ENCODE data around the gene AADACL4. TPM values are rescaled to one million over a fixed set of nuclear protein-coding genes. Genes with fewer than 3 reads are reported as not detected.

Gene AADACL4
- total and polyA plus RNA-seq, 9 of the 15 experiments (the other 6 are each of a cell fraction or from before 2014, with no cell fraction given) = not detected

- TF ChIP-seq, protein P1, sequence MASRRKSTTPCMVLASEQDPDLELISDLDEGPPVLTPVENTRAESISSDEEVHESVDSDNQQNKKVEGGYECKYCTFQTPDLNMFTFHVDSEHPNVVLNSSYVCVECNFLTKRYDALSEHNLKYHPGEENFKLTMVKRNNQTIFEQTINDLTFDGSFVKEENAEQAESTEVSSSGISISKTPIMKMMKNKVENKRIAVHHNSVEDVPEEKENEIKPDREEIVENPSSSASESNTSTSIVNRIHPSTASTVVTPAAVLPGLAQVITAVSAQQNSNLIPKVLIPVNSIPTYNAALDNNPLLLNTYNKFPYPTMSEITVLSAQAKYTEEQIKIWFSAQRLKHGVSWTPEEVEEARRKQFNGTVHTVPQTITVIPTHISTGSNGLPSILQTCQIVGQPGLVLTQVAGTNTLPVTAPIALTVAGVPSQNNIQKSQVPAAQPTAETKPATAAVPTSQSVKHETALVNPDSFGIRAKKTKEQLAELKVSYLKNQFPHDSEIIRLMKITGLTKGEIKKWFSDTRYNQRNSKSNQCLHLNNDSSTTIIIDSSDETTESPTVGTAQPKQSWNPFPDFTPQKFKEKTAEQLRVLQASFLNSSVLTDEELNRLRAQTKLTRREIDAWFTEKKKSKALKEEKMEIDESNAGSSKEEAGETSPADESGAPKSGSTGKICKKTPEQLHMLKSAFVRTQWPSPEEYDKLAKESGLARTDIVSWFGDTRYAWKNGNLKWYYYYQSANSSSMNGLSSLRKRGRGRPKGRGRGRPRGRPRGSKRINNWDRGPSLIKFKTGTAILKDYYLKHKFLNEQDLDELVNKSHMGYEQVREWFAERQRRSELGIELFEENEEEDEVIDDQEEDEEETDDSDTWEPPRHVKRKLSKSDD (conservative IDR thresholded peaks at IDR 0.05; ENCODE audit: low read length) = no peak
- TF ChIP-seq ADNP (tag; IDR thresholded peaks at IDR 0.05) = no peak
- TF ChIP-seq PHF8 (IDR thresholded peaks at IDR 0.05; ENCODE audit: borderline replicate concordance, low read length) = no peak
- peak in 1 of 2 experiments; percentile 45; a peak in 3 of 4 replicates for TF ChIP-seq MNT (conservative IDR thresholded peaks at IDR 0.05)
- TF ChIP-seq, protein P2, sequence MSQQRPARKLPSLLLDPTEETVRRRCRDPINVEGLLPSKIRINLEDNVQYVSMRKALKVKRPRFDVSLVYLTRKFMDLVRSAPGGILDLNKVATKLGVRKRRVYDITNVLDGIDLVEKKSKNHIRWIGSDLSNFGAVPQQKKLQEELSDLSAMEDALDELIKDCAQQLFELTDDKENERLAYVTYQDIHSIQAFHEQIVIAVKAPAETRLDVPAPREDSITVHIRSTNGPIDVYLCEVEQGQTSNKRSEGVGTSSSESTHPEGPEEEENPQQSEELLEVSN (IDR thresholded peaks at IDR 0.05; ENCODE audit: borderline replicate concordance in 1 of 2, extremely low read depth in 1 of 2, insufficient read depth in 1 of 2, insufficient read length in 1 of 2, low read depth in 1 of 2, low read length in 1 of 2, poor library complexity in 1 of 2, severe bottlenecking in 1 of 2) = no peak
- no peak for TF ChIP-seq SRSF1 (IDR thresholded peaks at IDR 0.05; ENCODE audit: low read depth, low read length)
- no peak; the same call in 1 of the 2 replicates for TF ChIP-seq CTBP1 (IDR thresholded peaks at IDR 0.05; ENCODE audit: borderline replicate concordance)
- no peak for TF ChIP-seq PHB2 (IDR thresholded peaks at IDR 0.05; ENCODE audit: low read depth)
- no peak for TF ChIP-seq ZNF76 (CRISPR knock-in tag; IDR thresholded peaks at IDR 0.05; ENCODE audit: borderline replicate concordance)
- TF ChIP-seq JUN (IDR thresholded peaks at IDR 0.05; ENCODE audit: borderline replicate concordance, low read depth, low read length) = no peak
- no peak for TF ChIP-seq JUN (CRISPR knock-in tag; IDR thresholded peaks at IDR 0.05; ENCODE audit: borderline replicate concordance)
- TF ChIP-seq MCM3 (IDR thresholded peaks at IDR 0.05) = no peak
- no peak for TF ChIP-seq SMC3 (conservative IDR thresholded peaks at IDR 0.05; ENCODE audit: insufficient read depth, low read depth, low read length)
- no peak for TF ChIP-seq POLR3A (IDR thresholded peaks at IDR 0.05; ENCODE audit: borderline replicate concordance, extremely low read depth, insufficient read depth, insufficient read length)
- TF ChIP-seq, protein P3, sequence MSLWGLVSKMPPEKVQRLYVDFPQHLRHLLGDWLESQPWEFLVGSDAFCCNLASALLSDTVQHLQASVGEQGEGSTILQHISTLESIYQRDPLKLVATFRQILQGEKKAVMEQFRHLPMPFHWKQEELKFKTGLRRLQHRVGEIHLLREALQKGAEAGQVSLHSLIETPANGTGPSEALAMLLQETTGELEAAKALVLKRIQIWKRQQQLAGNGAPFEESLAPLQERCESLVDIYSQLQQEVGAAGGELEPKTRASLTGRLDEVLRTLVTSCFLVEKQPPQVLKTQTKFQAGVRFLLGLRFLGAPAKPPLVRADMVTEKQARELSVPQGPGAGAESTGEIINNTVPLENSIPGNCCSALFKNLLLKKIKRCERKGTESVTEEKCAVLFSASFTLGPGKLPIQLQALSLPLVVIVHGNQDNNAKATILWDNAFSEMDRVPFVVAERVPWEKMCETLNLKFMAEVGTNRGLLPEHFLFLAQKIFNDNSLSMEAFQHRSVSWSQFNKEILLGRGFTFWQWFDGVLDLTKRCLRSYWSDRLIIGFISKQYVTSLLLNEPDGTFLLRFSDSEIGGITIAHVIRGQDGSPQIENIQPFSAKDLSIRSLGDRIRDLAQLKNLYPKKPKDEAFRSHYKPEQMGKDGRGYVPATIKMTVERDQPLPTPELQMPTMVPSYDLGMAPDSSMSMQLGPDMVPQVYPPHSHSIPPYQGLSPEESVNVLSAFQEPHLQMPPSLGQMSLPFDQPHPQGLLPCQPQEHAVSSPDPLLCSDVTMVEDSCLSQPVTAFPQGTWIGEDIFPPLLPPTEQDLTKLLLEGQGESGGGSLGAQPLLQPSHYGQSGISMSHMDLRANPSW (CRISPR knock-in tag; IDR thresholded peaks at IDR 0.05) = no peak
- no peak for TF ChIP-seq GATAD2A (IDR thresholded peaks at IDR 0.05)
- TF ChIP-seq ATF4 (CRISPR knock-in tag; IDR thresholded peaks at IDR 0.05) = no peak
These were observed 41.9 kb upstream of the AADACL4 start (continued) for GRCh38 chr1:12601700-12602658.

All from K562 (cell line).